HCT116 (cell line): ENCODE results near the gene LOXHD1. TPM values are rescaled to one million over a fixed set of nuclear protein-coding genes. Genes with fewer than 3 reads are reported as not detected.

Experiments
- ATAC-seq: fragments of 200-7000 bp; cut with Tn5 transposase; 2 replicates; pipeline ENCODE4 v1.9.1; 2020; ENCODE audit warnings: mild to moderate bottlenecking, moderate library complexity
- BruUV-seq: library from RNA; stranded (reverse); fragments of 400-500 nt; replicated peaks from 2 replicates; lab custom pipeline; 2021; lab: Mats Ljungman, UMichigan
- CTCF ChIA-PET: fragments of 300-600 bp; sonication (Branson Sonifier 250); formaldehyde crosslinking; loops from one replicate; lab custom pipeline; 2021; ENCODE audit warnings: antibody characterized with exemption; lab: Charles Lee
- POLR2A ChIA-PET: fragments of 300-600, 350-600 bp; sonication (Branson Sonifier 250); formaldehyde crosslinking; loops from one replicate; lab custom pipeline; 2021; ENCODE audit warnings: antibody characterized with exemption; lab: Charles Lee
- RAD21 ChIA-PET, 2 experiments: fragments of 300-600 bp; sonication (Branson Sonifier 250); formaldehyde crosslinking; loops; one replicate each; lab custom pipeline; 2023; ENCODE audit warnings: low total read pairs in 2 of 2; ENCODE audit not compliant: uncharacterized antibody in 2 of 2, unreplicated experiment in 2 of 2, low non-redundant PET in 1 of 2; lab: Charles Lee
- DNase-seq: peaks from one replicate; pipeline ENCODE4 v3.0.0-alpha.2; 2010; ENCODE audit warnings: low read depth, low spot score
- H2AFZ ChIP-seq: fragments of 200-600 bp; shearing (Covaris generic), sonication (generic); 2 replicates; pipeline ENCODE4 v1.6.1; 2017; ENCODE audit warnings: low read depth, mixed run types, mixed read lengths, antibody characterized with exemption, low read length; ENCODE audit not compliant: poor library complexity, severe bottlenecking
- H3K27ac ChIP-seq: 2 replicates; pipeline ENCODE4 v1.5.1; 2012; ENCODE audit warnings: low read depth, low read length
- H3K27me3 ChIP-seq: fragments of 200-600 bp; sonication (generic); 2 replicates; pipeline ENCODE4 v1.6.1; 2016; ENCODE audit warnings: mixed run types, low read length, mixed read lengths; ENCODE audit not compliant: insufficient read depth
- H3K36me3 ChIP-seq, 2 experiments: fragments of 200-500 bp in 1 of 2; fragments of 200-600 bp in 1 of 2; sonication (Bioruptor generic) in 1 of 2; sonication (generic) in 1 of 2; 2 replicates each; pipeline versions ENCODE4 v1.5.1 to v1.6.1; 2014 to 2016; ENCODE audit warnings: low read length in 2 of 2, inconsistent platforms in 1 of 2, mixed read lengths in 1 of 2, mixed run types in 1 of 2; ENCODE audit not compliant: insufficient read depth in 2 of 2, control insufficient read depth in 1 of 2
- H3K4me1 ChIP-seq, 2 experiments: fragments of 200-600 bp in 1 of 2; sonication (generic) in 1 of 2; 2 replicates each; pipeline versions ENCODE4 v1.5.1 to v1.6.1; 2012 to 2017; ENCODE audit warnings: low read length in 2 of 2, inconsistent platforms in 1 of 2, mild to moderate bottlenecking in 1 of 2, mixed read lengths in 1 of 2, mixed run types in 1 of 2, moderate library complexity in 1 of 2; ENCODE audit not compliant: insufficient read depth in 2 of 2, control insufficient read depth in 1 of 2
- H3K4me2 ChIP-seq: fragments of 200-600 bp; sonication (generic); 2 replicates; pipeline ENCODE4 v1.6.1; 2017; ENCODE audit warnings: mixed run types, low read length, mixed read lengths
- H3K4me3 ChIP-seq, 2 experiments: fragments of 200-600 bp in 1 of 2; sonication (generic) in 1 of 2; replicated peaks in 1 of 2; 2 replicates each; pipeline ENCODE4 v1.5.1; 2011 to 2016; ENCODE audit warnings: low read length in 2 of 2, control low read depth in 1 of 2, low read depth in 1 of 2, mild to moderate bottlenecking in 1 of 2, mixed read lengths in 1 of 2, mixed run types in 1 of 2
- H3K79me2 ChIP-seq: fragments of 200-600 bp; sonication (generic); 2 replicates; pipeline ENCODE4 v1.6.1; 2017; ENCODE audit warnings: mild to moderate bottlenecking, mixed run types, low read length, moderate library complexity, mixed read lengths; ENCODE audit not compliant: insufficient read depth
- H3K9ac ChIP-seq: fragments of 200-600 bp; sonication (generic); 2 replicates; pipeline ENCODE4 v1.6.1; 2016; ENCODE audit warnings: low read length, mixed read lengths
- H3K9me2 ChIP-seq: fragments of 200-600 bp; sonication (generic), shearing (Covaris generic); 2 replicates; pipeline ENCODE4 v1.6.1; 2017; ENCODE audit warnings: mixed run types, mild to moderate bottlenecking, moderate library complexity; ENCODE audit not compliant: insufficient read depth
- H3K9me3 ChIP-seq, 2 experiments: fragments of 200-500 bp in 1 of 2; fragments of 200-600 bp in 1 of 2; sonication (Bioruptor generic) in 1 of 2; sonication (generic) in 1 of 2; 2 replicates each; pipeline ENCODE4 v1.6.1; 2014 to 2017; ENCODE audit warnings: low read length in 2 of 2, mixed read lengths in 2 of 2, inconsistent platforms in 1 of 2, low read depth in 1 of 2, mild to moderate bottlenecking in 1 of 2, mixed run types in 1 of 2, moderate library complexity in 1 of 2; ENCODE audit not compliant: control insufficient read depth in 1 of 2, insufficient read depth in 1 of 2
- H4K20me1 ChIP-seq: fragments of 200-600 bp; sonication (generic), shearing (Covaris generic); 2 replicates; pipeline ENCODE4 v1.6.1; 2017; ENCODE audit warnings: mixed run types, mild to moderate bottlenecking, moderate library complexity; ENCODE audit not compliant: insufficient read depth
- ELF1 ChIP-seq: IDR thresholded peaks from 2 replicates; pipeline ENCODE4 v1.6.1; 2012; ENCODE audit warnings: low read depth, borderline replicate concordance
- EZH2 ChIP-seq: fragments of 200-600 bp; sonication (generic); IDR thresholded peaks from 2 replicates; pipeline ENCODE4 v1.6.1; 2017; ENCODE audit warnings: antibody characterized with exemption, mixed run types
- JUND ChIP-seq: IDR thresholded peaks from 2 replicates; pipeline ENCODE4 v1.6.1; 2012
- MAX ChIP-seq: IDR thresholded peaks from 2 replicates; pipeline ENCODE4 v1.6.1; 2012
- POLR2AphosphoS5 ChIP-seq: IDR thresholded peaks from 2 replicates; pipeline ENCODE4 v1.6.1; 2011; ENCODE audit warnings: mild to moderate bottlenecking, low read depth, low read length, moderate library complexity
- SP1 ChIP-seq: IDR thresholded peaks from 2 replicates; pipeline ENCODE4 v1.6.1; 2012; ENCODE audit warnings: low read depth
- ZNF274 ChIP-seq: fragments of 200-500 bp; sonication (Bioruptor generic); IDR thresholded peaks from 2 replicates; pipeline ENCODE4 v1.6.1; 2014; ENCODE audit warnings: mild to moderate bottlenecking, low read depth, low read length, inconsistent platforms
- intact Hi-C: fragments of 100-400 bp; cut with micrococcal nuclease; formaldehyde crosslinking; loops from 2 replicates; pipeline ENCODE4 v1.10.0; 2022
- total RNA-seq: library from RNA; stranded (reverse); gene quantifications from one replicate; pipeline ENCODE4 v1.2.1, GENCODE V29; 2021; ENCODE audit not compliant: unreplicated experiment
- TF ChIP-seq, protein P1 (sequence below): IDR thresholded peaks from 2 replicates; pipeline ENCODE4 v1.6.1; 2012; ENCODE audit warnings: low read depth

Gene LOXHD1
- total RNA-seq, 1 experiment from 2014 or later: not detected

DNA sequence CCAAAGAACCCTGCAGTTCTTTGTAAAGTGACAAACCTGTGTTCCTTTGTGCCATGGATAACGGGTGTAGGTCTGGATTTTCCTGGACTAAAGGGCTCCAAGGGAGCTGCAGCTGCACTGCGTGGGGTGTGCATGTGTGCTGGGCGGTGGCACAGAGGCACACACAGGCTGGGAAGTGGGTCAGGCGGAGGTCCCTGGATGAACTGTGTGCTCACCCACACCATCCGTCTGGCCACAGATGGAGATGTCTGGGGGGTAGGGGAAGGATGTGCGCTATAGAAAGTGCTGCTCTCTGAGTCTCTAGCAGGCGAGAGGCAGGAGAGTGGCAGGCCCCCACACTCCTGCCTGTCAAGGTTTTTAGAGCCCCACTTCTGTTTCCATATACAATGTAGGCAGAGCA is 137.2 kb downstream of the LOXHD1 start:
- Histone ChIP-seq H3K9ac (no peak overlapping the region), H3K9me2 (no peaks in the 10 kb centered on the region), H3K36me3 (no peaks in the 10 kb centered on the region), H3K9me3 (no peaks in the 10 kb centered on the region), H3K79me2 (no peaks in the 10 kb centered on the region), H3K4me2 (no peak overlapping the region), H3K4me1 (no peaks in the 10 kb centered on the region), H2AFZ (no peak overlapping the region), H3K27ac (no peak overlapping the region), H4K20me1 (no peaks in the 10 kb centered on the region), H3K27me3 (peaks cover 43% of the 10 kb centered on the region), H3K4me3 (no peak overlapping the region)
- DNase-seq (no peak), ATAC-seq (no peak)
- CTCF ChIA-PET: interaction anchor here (1.0 kb wide), 1 partner anchor 239 kb away, joined by 3 read pairs; no protein-coding TSS in a partner anchor
- TF ChIP-seq, protein P1, sequence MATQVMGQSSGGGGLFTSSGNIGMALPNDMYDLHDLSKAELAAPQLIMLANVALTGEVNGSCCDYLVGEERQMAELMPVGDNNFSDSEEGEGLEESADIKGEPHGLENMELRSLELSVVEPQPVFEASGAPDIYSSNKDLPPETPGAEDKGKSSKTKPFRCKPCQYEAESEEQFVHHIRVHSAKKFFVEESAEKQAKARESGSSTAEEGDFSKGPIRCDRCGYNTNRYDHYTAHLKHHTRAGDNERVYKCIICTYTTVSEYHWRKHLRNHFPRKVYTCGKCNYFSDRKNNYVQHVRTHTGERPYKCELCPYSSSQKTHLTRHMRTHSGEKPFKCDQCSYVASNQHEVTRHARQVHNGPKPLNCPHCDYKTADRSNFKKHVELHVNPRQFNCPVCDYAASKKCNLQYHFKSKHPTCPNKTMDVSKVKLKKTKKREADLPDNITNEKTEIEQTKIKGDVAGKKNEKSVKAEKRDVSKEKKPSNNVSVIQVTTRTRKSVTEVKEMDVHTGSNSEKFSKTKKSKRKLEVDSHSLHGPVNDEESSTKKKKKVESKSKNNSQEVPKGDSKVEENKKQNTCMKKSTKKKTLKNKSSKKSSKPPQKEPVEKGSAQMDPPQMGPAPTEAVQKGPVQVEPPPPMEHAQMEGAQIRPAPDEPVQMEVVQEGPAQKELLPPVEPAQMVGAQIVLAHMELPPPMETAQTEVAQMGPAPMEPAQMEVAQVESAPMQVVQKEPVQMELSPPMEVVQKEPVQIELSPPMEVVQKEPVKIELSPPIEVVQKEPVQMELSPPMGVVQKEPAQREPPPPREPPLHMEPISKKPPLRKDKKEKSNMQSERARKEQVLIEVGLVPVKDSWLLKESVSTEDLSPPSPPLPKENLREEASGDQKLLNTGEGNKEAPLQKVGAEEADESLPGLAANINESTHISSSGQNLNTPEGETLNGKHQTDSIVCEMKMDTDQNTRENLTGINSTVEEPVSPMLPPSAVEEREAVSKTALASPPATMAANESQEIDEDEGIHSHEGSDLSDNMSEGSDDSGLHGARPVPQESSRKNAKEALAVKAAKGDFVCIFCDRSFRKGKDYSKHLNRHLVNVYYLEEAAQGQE: no peak
- no peak for TF ChIP-seq JUND
- TF ChIP-seq EZH2: no peak
- TF ChIP-seq ELF1: no peak
- TF ChIP-seq ZNF274: no peak
- TF ChIP-seq MAX: no peak
- no peak for TF ChIP-seq POLR2AphosphoS5
- no peak for TF ChIP-seq SP1
- no TSS peak for BruUV-seq
- intact Hi-C loops: loop anchor here (10.0 kb wide), 2 partner anchors 65 to 365 kb away; no protein-coding TSS in a partner anchor
- POLR2A ChIA-PET: no interaction called here
- RAD21 ChIA-PET: no interaction called here
